GM18519 (cell line): Measurements from ENCODE around the gene OR2T12.
"Not testable (repeated sequence)": the region's sequence is repeated elsewhere in the genome, so short reads cannot be mapped to it uniquely, and the experiment has no call there.

Experiments used
- ATAC-seq: cut with Tn5 transposase; IDR thresholded peaks from one replicate; pipeline ENCODE4 v1.9.1; 2021; ENCODE audit warnings: mild to moderate bottlenecking, moderate library complexity; ENCODE audit not compliant: unreplicated experiment, low FRiP score

Gene OR2T12

GRCh38 chr1:248303324-248303723 is at the start of gene OR2T12:
OR2T12 (minus strand) TSS chr1:248303424; CDS start chr1:248295578, 7,846 bp downstream.
- no peak for ATAC-seq

GRCh38 chr1:248348475-248348874 is 45.3 kb upstream of the OR2T12 start, which contains the start of gene OR14C36:
OR14C36 (plus strand) TSS chr1:248348775; CDS start chr1:248348775, 0 bp downstream.
- ATAC-seq: no peak

- no peak for ATAC-seq
These were observed 40.2 kb upstream of the OR2T12 start for GRCh38 chr1:248343451-248343850.

GRCh38 chr1:248324468-248324867 is 21.2 kb upstream of the OR2T12 start, which contains the start of gene OR2M7:
OR2M7 (minus strand) TSS chr1:248324568; CDS start chr1:248324568, 0 bp downstream.
- ATAC-seq: no peak

- no peak for ATAC-seq
These were observed 13.6 kb upstream of the OR2T12 start for GRCh38 chr1:248316796-248317195.

GRCh38 chr1:248306740-248307139 is 3.5 kb upstream of the OR2T12 start:
- ATAC-seq: not testable (repeated sequence)

GRCh38 chr1:248306103-248306502 is 2.9 kb upstream of the OR2T12 start:
- no peak for ATAC-seq

GRCh38 chr1:248305672-248306071 is 2.4 kb upstream of the OR2T12 start:
- ATAC-seq: not testable (repeated sequence)

- no peak for ATAC-seq
These were observed 14.8 kb downstream of the OR2T12 start for GRCh38 chr1:248288391-248288790.

- ATAC-seq: no peak
These were observed 25.3 kb downstream of the OR2T12 start, which contains the start of gene OR2T33 for GRCh38 chr1:248277876-248278275. OR2T33 (minus strand) TSS chr1:248277976; CDS start chr1:248273814, 4,162 bp downstream.

- not testable (repeated sequence) for ATAC-seq
These were observed 30.0 kb downstream of the OR2T12 start for GRCh38 chr1:248273225-248273624.

GRCh38 chr1:248268178-248268577 is 35.0 kb downstream of the OR2T12 start:
- ATAC-seq: no peak

GRCh38 chr1:248259309-248259708 is 43.9 kb downstream of the OR2T12 start:
- ATAC-seq: not testable (repeated sequence)

GRCh38 chr1:248243204-248243603 is 60.0 kb downstream of the OR2T12 start:
- peak; percentile 84 for ATAC-seq
